Testis (tissue), 3 donors: ENCODE results near the gene PRKN. TPM values are rescaled to one million over a fixed set of nuclear protein-coding genes. Genes with fewer than 3 reads are reported as not detected.

Experiments
- DNase-seq: peaks from one replicate; pipeline ENCODE4 v3.0.0-alpha.2; 2019
- H3K27ac ChIP-seq, 2 donors: fragments of 200-600 bp; sonication (generic); one replicate each; pipeline ENCODE4 v1.5.1; 2019
- H3K27me3 ChIP-seq: fragments of 200-600 bp; sonication (generic); one replicate; pipeline ENCODE4 v1.5.1; 2019
- H3K36me3 ChIP-seq: fragments of 200-600 bp; sonication (generic); one replicate; pipeline ENCODE4 v1.5.1; 2017; ENCODE audit warnings: low read depth; ENCODE audit errors: missing control alignments
- H3K4me1 ChIP-seq: fragments of 200-600 bp; sonication (generic); one replicate; pipeline ENCODE4 v1.5.1; 2019
- H3K4me3 ChIP-seq, 2 donors: fragments of 200-600 bp; sonication (generic); one replicate each; pipeline ENCODE4 v1.5.1; 2017 to 2019
- H3K9me3 ChIP-seq: fragments of 200-600 bp; sonication (generic); one replicate; pipeline ENCODE4 v1.5.1; 2017
- POLR2A ChIP-seq: fragments of 450-650 bp; IDR thresholded peaks from one replicate; pipeline ENCODE4 v1.6.1; 2017; ENCODE audit warnings: antibody characterized with exemption, mild to moderate bottlenecking, moderate library complexity
- WGBS, 2 donors: methylation state at CpG; one replicate each; pipeline ENCODE4 v1.1.5; 2018; 5-methylcytosine and 5-hydroxymethylcytosine counted together
- intact Hi-C: fragments of 100-400 bp; cut with DNase I; formaldehyde crosslinking; loops from one replicate; pipeline ENCODE4 v1.15.1; 2023; ENCODE audit warnings: low total_unique reads
- polyA plus RNA-seq: library from polyadenylated mRNA; stranded (reverse); fragments of 350-450 nt; fragmentation: Illumina TruSeq; extraction: RNeasy Lipid Tissue Mini Kit (QIAGEN cat#74804); gene quantifications from one replicate; pipeline ENCODE4 v1.2.3, GENCODE V29; 2014; ENCODE audit warnings: low read depth, low replicate concordance; ENCODE audit not compliant: insufficient read depth
- total RNA-seq, 2 donors: library from RNA; depleted of rRNA; stranded (reverse); fragments of >200 nt; gene quantifications; one replicate each; pipeline ENCODE4 v1.2.3, GENCODE V29; 2016
- TF ChIP-seq, protein P1 (sequence below), 3 experiments: fragments of 450-650 bp in 2 of 3; fragments of 200-600 bp in 1 of 3; sonication (generic) in 1 of 3; IDR thresholded peaks; one replicate each; pipeline ENCODE4 v1.5.1; 2016 to 2019; ENCODE audit warnings: antibody characterized with exemption in 3 of 3, mild to moderate bottlenecking in 2 of 3, moderate library complexity in 1 of 3

Gene PRKN
- total and polyA plus RNA-seq, 3 donors from 2014 or later: 19.1 to 34.5 (median 28.8) TPM

DNA sequence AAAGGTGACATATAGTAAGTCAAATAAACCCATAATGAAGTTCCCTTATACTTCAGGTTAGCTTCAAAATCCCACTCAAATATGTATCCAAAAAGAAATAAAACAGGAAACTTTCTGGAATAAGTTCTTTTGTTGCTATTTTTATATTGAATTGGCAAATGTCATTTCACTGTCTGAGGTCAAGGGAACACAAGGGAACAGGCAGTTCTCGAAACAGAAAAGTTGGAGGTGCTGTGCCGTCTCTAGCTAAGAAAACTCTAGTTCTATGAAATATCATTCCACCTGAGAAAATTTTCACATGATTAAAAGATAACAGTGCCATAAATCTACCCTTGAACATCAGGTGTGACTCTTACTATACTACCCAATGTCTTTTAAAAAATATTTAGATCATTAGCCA lies 358.5 kb downstream of the PRKN start:
- no peaks in the 10 kb centered on the region for H3K27me3 ChIP-seq
- H3K36me3 ChIP-seq: no peaks in the 10 kb centered on the region
- intact Hi-C loops: no loop called here
- peaks cover 13% of the 10 kb centered on the region for H3K4me1 ChIP-seq
- H3K9me3 ChIP-seq: no peaks in the 10 kb centered on the region
- peak overlapping the region; percentile 55 to 64 for H3K27ac ChIP-seq
- TF ChIP-seq, protein P1, sequence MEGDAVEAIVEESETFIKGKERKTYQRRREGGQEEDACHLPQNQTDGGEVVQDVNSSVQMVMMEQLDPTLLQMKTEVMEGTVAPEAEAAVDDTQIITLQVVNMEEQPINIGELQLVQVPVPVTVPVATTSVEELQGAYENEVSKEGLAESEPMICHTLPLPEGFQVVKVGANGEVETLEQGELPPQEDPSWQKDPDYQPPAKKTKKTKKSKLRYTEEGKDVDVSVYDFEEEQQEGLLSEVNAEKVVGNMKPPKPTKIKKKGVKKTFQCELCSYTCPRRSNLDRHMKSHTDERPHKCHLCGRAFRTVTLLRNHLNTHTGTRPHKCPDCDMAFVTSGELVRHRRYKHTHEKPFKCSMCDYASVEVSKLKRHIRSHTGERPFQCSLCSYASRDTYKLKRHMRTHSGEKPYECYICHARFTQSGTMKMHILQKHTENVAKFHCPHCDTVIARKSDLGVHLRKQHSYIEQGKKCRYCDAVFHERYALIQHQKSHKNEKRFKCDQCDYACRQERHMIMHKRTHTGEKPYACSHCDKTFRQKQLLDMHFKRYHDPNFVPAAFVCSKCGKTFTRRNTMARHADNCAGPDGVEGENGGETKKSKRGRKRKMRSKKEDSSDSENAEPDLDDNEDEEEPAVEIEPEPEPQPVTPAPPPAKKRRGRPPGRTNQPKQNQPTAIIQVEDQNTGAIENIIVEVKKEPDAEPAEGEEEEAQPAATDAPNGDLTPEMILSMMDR (IDR thresholded peaks at IDR 0.05): no peak
- no peak for TF ChIP-seq POLR2A
- 24 to 52% methylated on average over 2 of the region's 2 CpGs for whole genome bisulfite sequencing, 2 donors
- H3K4me3 ChIP-seq: no peak overlapping the region
- no peak for DNase-seq

DNA sequence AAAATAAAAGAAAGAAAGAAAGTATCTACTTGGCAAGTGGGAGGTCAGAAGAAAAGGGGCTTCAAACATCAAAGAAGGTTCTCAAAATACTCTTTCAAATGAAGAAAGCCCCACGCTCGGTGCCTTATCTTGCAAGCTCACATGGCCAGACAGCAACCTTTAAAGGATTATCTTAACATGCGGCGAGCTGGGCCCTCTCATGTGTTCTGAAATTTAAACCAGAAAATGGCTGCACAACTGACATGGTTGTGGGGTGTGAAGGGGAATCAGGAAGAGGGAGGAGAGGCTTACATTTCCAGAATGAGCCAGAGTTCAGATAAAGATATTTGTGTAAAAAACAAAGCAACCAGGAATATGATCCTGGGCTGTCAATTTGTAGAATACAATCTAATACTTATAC lies 363.1 kb downstream of the PRKN start:
- intact Hi-C loops: no loop called here
- H3K9me3 ChIP-seq: no peaks in the 10 kb centered on the region
- no peak for DNase-seq
- no peaks in the 10 kb centered on the region for H3K27me3 ChIP-seq
- 68 to 77% methylated on average over 4 of the region's 4 CpGs for WGBS, 2 donors
- TF ChIP-seq, protein P1 (IDR thresholded peaks at IDR 0.05): no peak
- no peak for TF ChIP-seq POLR2A
- no peak overlapping the region for H3K4me3 ChIP-seq
- H3K36me3 ChIP-seq: no peaks in the 10 kb centered on the region
- H3K27ac ChIP-seq: no peak overlapping the region
- H3K4me1 ChIP-seq: peaks cover 16% of the 10 kb centered on the region

DNA sequence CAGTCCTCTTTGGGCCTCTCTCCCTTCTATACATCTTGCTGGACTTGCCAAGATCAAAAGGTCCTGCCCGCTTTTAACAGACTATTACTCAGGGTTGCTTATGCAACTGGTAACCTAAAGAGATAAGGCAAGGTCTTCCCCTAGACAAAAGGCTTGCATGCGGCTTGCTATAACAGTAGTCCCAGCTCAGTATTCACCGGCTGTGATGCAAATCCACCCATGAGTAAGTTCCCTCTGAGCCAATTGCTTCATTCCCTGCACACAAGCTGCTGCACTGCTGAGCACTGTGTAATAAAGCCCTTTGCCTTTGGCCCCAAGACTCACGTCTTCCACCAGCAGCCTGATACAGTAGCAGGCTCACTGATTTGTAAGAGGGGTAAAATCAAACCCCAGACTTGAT lies 363.8 kb downstream of the PRKN start:
- no peak overlapping the region for H3K27ac ChIP-seq
- no peak for TF ChIP-seq POLR2A
- TF ChIP-seq, protein P1 (IDR thresholded peaks at IDR 0.05): no peak
- WGBS, 2 donors: 88 to 90% methylated on average over 4 of the region's 4 CpGs
- no peaks in the 10 kb centered on the region for H3K9me3 ChIP-seq
- no peak overlapping the region for H3K4me3 ChIP-seq
- no peaks in the 10 kb centered on the region for H3K27me3 ChIP-seq
- peaks cover 8% of the 10 kb centered on the region for H3K4me1 ChIP-seq
- H3K36me3 ChIP-seq: no peaks in the 10 kb centered on the region
- no peak for DNase-seq
- intact Hi-C loops: no loop called here

DNA sequence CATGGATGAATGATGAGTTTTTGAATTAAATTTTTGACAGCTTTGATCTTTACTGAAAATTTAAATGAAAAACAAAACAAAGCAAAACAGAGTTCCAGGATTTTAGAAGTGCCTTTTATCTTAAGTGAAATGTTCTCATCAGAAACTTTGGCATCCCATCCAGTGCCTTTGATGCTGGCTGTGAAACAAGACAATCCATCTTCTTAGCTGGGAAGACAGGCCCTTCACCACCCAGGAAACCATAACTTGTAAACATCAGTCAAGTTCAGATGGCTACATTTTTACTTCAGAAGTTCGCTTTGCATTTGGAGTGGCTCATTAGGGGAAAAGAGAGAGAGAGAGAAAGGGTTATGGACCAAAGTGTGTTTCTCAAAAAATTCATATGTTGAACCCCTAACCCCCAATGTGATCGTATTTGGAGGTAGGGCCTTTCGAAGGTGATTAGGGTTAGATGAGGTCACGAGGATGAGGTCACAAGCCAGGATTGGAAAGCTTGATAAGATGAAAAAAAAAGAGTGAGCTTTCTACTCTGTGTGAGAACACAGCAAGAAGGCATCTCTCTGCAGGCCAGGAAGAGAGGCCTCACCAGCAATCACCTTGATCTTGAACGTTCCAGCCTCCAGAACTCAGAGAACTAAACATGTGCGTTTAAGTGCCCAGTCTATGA lies 366.5 kb downstream of the PRKN start:
- Histone ChIP-seq H3K9me3 (no peaks in the 10 kb centered on the region), H3K36me3 (no peaks in the 10 kb centered on the region), H3K27ac (no peak overlapping the region), H3K27me3 (no peaks in the 10 kb centered on the region), H3K4me1 (peaks cover 4% of the 10 kb centered on the region), H3K4me3 (no peak overlapping the region)
- WGBS, 2 donors: 68 to 73% methylated on average over 6 of the region's 6 CpGs
- intact Hi-C loops: no loop called here
- no peak for DNase-seq
- TF ChIP-seq, protein P1 (IDR thresholded peaks at IDR 0.05): no peak
- TF ChIP-seq POLR2A: no peak

DNA sequence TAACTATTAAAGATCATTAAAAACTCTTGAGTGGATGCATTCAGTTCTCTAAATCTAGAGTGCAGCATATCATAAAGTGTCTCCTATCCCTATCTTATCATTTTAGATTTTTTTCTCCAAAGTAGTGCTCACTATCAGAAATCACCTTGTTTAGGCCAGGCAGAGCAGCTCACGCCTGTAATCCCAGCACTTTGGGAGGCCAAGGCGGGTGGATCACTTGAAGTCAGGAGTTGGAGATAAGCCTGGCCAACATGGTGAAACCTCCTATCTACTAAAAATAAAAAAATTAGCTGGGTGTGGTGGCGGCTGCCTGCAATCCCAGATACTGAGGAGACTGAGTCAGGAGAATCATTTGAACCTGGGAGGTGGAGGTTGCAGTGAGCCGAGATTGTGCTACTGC lies 368.9 kb downstream of the PRKN start:
- no peaks in the 10 kb centered on the region for H3K27me3 ChIP-seq
- no peaks in the 10 kb centered on the region for H3K36me3 ChIP-seq
- intact Hi-C loops: no loop called here
- TF ChIP-seq, protein P1 (IDR thresholded peaks at IDR 0.05): no peak
- no peak for TF ChIP-seq POLR2A
- H3K9me3 ChIP-seq: no peaks in the 10 kb centered on the region
- DNase-seq: no peak
- peaks cover 4% of the 10 kb centered on the region for H3K4me1 ChIP-seq
- 78 to 82% methylated on average over 4 of the region's 4 CpGs for WGBS, 2 donors
- no peak overlapping the region for H3K27ac ChIP-seq
- H3K4me3 ChIP-seq: no peak overlapping the region
